K562 (cell line): Measurements from ENCODE around the gene EXOC3. TPM values are rescaled to one million over a fixed set of nuclear protein-coding genes. Genes with fewer than 3 reads are reported as not detected.
A peak's percentile ranks its signal among the peaks of the same experiment; 100 is the strongest.

ENCODE experiments used
- ATF3 ChIP-seq, 2 experiments: fragments of 450-650 bp in 1 of 2; sonication (generic) in 1 of 2; formaldehyde crosslinking in 1 of 2; IDR thresholded peaks in 1 of 2; conservative IDR thresholded peaks in 1 of 2; 2 replicates each; pipeline versions ENCODE4 v1.6.1 to v1.8.1; 2016 to 2023; ENCODE audit warnings: mild to moderate bottlenecking in 2 of 2, moderate library complexity in 2 of 2, inconsistent platforms in 1 of 2, missing genetic modification reagents in 1 of 2
- BCOR ChIP-seq: fragments of 450-650 bp; IDR thresholded peaks from 2 replicates; pipeline ENCODE4 v1.6.1; 2016
- BRF1 ChIP-seq: IDR thresholded peaks from 3 replicates; pipeline ENCODE4 v1.6.1; 2011; ENCODE audit warnings: borderline replicate concordance, mild to moderate bottlenecking; ENCODE audit not compliant: insufficient read length; ENCODE audit errors: extremely low read depth
- CBFB ChIP-seq: sonication (generic); formaldehyde crosslinking; IDR thresholded peaks from 2 replicates; pipeline ENCODE4 v1.4.0; 2020; ENCODE audit warnings: mild to moderate bottlenecking, missing genetic modification reagents
- DLX4 ChIP-seq: fragments of 250-450 bp; sonication (Bioruptor Pico); IDR thresholded peaks from 2 replicates; pipeline ENCODE4 v1.6.1; 2021; ENCODE audit warnings: mild to moderate bottlenecking
- ETV1 ChIP-seq: fragments of 450-650 bp; conservative IDR thresholded peaks from 2 replicates; pipeline ENCODE4 v1.6.1; 2016; ENCODE audit warnings: missing genetic modification characterization, control low read depth, low read depth, missing compliant biosample characterization
- FOXK1 ChIP-seq: sonication (generic); formaldehyde crosslinking; IDR thresholded peaks from 2 replicates; pipeline ENCODE4 v1.8.0; 2022; ENCODE audit warnings: missing genetic modification reagents, mild to moderate bottlenecking, borderline replicate concordance
- FOXO4 ChIP-seq: fragments of 450-650 bp; formaldehyde crosslinking; IDR thresholded peaks from 2 replicates; pipeline ENCODE4 v1.4.0; 2020; ENCODE audit warnings: mild to moderate bottlenecking, moderate library complexity
- FOXP1 ChIP-seq: sonication (generic); formaldehyde crosslinking; IDR thresholded peaks from 2 replicates; pipeline ENCODE4 v1.8.0; 2022; ENCODE audit warnings: mild to moderate bottlenecking, missing genetic modification reagents
- HLTF ChIP-seq: fragments of 450-650 bp; IDR thresholded peaks from 2 replicates; pipeline ENCODE4 v1.6.1; 2016
- MXD1 ChIP-seq: fragments of 250-450 bp; sonication (Bioruptor Pico); IDR thresholded peaks from 2 replicates; pipeline ENCODE4 v1.8.0; 2021; ENCODE audit warnings: borderline replicate concordance, mild to moderate bottlenecking, moderate library complexity; ENCODE audit not compliant: poor library complexity, severe bottlenecking
- SPI1 ChIP-seq: IDR thresholded peaks from 2 replicates; pipeline ENCODE4 v1.6.1; 2011; ENCODE audit warnings: low read depth, low read length, control low read depth, borderline replicate concordance
- SRSF1 ChIP-seq: fragments of 200-400 bp; formaldehyde crosslinking; IDR thresholded peaks from 2 replicates; pipeline ENCODE4 v1.6.1; 2017; ENCODE audit warnings: mild to moderate bottlenecking, low read depth, low read length, moderate library complexity
- TRIM28 ChIP-seq: fragments of 450-650 bp; IDR thresholded peaks from 2 replicates; pipeline ENCODE4 v1.6.1; 2017
- ZNF23 ChIP-seq: fragments of 250-450 bp; sonication (Bioruptor Pico); IDR thresholded peaks from 2 replicates; pipeline ENCODE4 v1.4.0; 2020; ENCODE audit warnings: mild to moderate bottlenecking
- ZNF347 ChIP-seq: fragments of 450-650 bp; formaldehyde crosslinking; IDR thresholded peaks from 2 replicates; pipeline ENCODE4 v1.4.0; 2020; ENCODE audit warnings: low read depth, mild to moderate bottlenecking, moderate library complexity
- ZNF717 ChIP-seq: fragments of 250-450 bp; sonication (Bioruptor Pico); IDR thresholded peaks from 2 replicates; pipeline ENCODE4 v1.5.0; 2021
- ZNF76 ChIP-seq: fragments of 250-450 bp; sonication (Bioruptor Pico); IDR thresholded peaks from 2 replicates; pipeline ENCODE4 v1.4.0; 2020; ENCODE audit warnings: mild to moderate bottlenecking, moderate library complexity, borderline replicate concordance
- polyA plus RNA-seq, 8 experiments: library from polyadenylated mRNA; depleted of rRNA in 4 of 8; stranded (reverse) in 5 of 8; unstranded in 3 of 8; fragments of >200 nt; fragmentation: Nextera tagmentation in 2 of 8; fragmentation: Illumina TruSeq in 1 of 8; extraction: Ambion mirVana in 2 of 8; extraction: Trizol in 1 of 8; gene quantifications; 2 replicates each; pipeline versions ENCODE4 v1.2.1 to v1.2.3, GENCODE V29; 2011 to 2014; ENCODE audit warnings: inconsistent platforms in 1 of 8, missing spikeins in 1 of 8
- total RNA-seq, 7 experiments: library from RNA; depleted of rRNA in 6 of 7; stranded (reverse); fragments of >200 nt in 6 of 7; fragmentation: Illumina TruSeq in 2 of 7; extraction: Trizol in 2 of 7; gene quantifications; 2 replicates each; pipeline versions ENCODE4 v1.2.1 to v1.2.3, GENCODE V29; 2011 to 2021; ENCODE audit warnings: low replicate concordance in 1 of 7
- TF ChIP-seq, protein P1 (sequence below): sonication (generic); formaldehyde crosslinking; IDR thresholded peaks from 2 replicates; pipeline ENCODE4 v1.8.1; 2022; ENCODE audit warnings: missing genetic modification reagents

EXOC3 gene
- total and polyA plus RNA-seq, 9 of the 15 experiments (the other 6 are each of a cell fraction or from before 2014, with no cell fraction given) = 1.4 to 41.9 (median 22.4) TPM

- TF ChIP-seq, protein P1, sequence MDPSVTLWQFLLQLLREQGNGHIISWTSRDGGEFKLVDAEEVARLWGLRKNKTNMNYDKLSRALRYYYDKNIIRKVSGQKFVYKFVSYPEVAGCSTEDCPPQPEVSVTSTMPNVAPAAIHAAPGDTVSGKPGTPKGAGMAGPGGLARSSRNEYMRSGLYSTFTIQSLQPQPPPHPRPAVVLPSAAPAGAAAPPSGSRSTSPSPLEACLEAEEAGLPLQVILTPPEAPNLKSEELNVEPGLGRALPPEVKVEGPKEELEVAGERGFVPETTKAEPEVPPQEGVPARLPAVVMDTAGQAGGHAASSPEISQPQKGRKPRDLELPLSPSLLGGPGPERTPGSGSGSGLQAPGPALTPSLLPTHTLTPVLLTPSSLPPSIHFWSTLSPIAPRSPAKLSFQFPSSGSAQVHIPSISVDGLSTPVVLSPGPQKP (CRISPR knock-in tag) = no peak
- no peak for TF ChIP-seq BRF1
- peak; percentile 44; the same call in 1 of the 2 replicates for TF ChIP-seq BCOR
- TF ChIP-seq SRSF1 = no peak
- TF ChIP-seq FOXP1 = no peak
- TF ChIP-seq ZNF717 (CRISPR knock-in tag) = no peak
- no peak for TF ChIP-seq TRIM28
- peak; percentile 64; the same call in 1 of the 2 replicates for TF ChIP-seq ETV1 (tag)
- TF ChIP-seq CBFB (CRISPR knock-in tag) = peak; percentile 47; the same call in 1 of the 2 replicates
- no peak for TF ChIP-seq DLX4 (CRISPR knock-in tag)
- TF ChIP-seq SPI1 = peak; percentile 63
- TF ChIP-seq HLTF = no peak
- TF ChIP-seq FOXK1 (CRISPR knock-in tag) = no peak
- no peak for TF ChIP-seq MXD1 (CRISPR knock-in tag)
- no peak for TF ChIP-seq ATF3 (IDR thresholded peaks at IDR 0.05)
- TF ChIP-seq ATF3 (CRISPR knock-in tag; conservative IDR thresholded peaks at IDR 0.05) = 0 out of 2 replicates have a peak, but pooled peaks have one; percentile 45
- TF ChIP-seq ZNF76 (CRISPR knock-in tag) = 0 out of 2 replicates have a peak, but pooled peaks have one; percentile 7
- TF ChIP-seq ZNF23 = no peak
- TF ChIP-seq ZNF347 = no peak
- TF ChIP-seq FOXO4 = no peak
Observed at GRCh38 chr5:442335-443238, at the start of gene EXOC3 (continued).
